ENCODE results near the gene HS6ST1. TPM values are rescaled to one million over a fixed set of nuclear protein-coding genes. Genes with fewer than 3 reads are reported as not detected.

The HS6ST1 gene
- total RNA-seq, 1 donor from 2014 or later, result 8.3 TPM

- no peak for DNase-seq (ENCODE audit: low read depth in 2 of 2)
These were observed 80.6 kb downstream of the HS6ST1 start for GRCh38 chr2:128237911-128238697.

GRCh38 chr2:128237081-128237534 is 81.6 kb downstream of the HS6ST1 start:
- DNase-seq (ENCODE audit: low read depth in 2 of 2), result peak in 1 of 2 donors; percentile 65

- no peak for DNase-seq (ENCODE audit: low read depth in 2 of 2)
These were observed 82.1 kb downstream of the HS6ST1 start for GRCh38 chr2:128236491-128237035.

GRCh38 chr2:128235581-128235980 is 83.1 kb downstream of the HS6ST1 start:
- no peak for DNase-seq (ENCODE audit: low read depth in 2 of 2)

GRCh38 chr2:128234613-128235012 is 84.1 kb downstream of the HS6ST1 start:
- DNase-seq (ENCODE audit: low read depth in 2 of 2), result no peak

- no peak for DNase-seq (ENCODE audit: low read depth in 2 of 2)
These were observed 84.8 kb downstream of the HS6ST1 start for GRCh38 chr2:128233790-128234395.

GRCh38 chr2:128232965-128233789 is 85.5 kb downstream of the HS6ST1 start:
- DNase-seq (ENCODE audit: low read depth in 2 of 2), result peak; percentile 39 to 77

GRCh38 chr2:128228894-128229293 is 89.8 kb downstream of the HS6ST1 start:
- DNase-seq (ENCODE audit: low read depth in 2 of 2), result peak in 1 of 2 donors; percentile 31

- DNase-seq (ENCODE audit: low read depth in 2 of 2), result no peak
These were observed 90.8 kb downstream of the HS6ST1 start for GRCh38 chr2:128227862-128228261.

- DNase-seq (ENCODE audit: low read depth in 2 of 2), result no peak
These were observed 98.8 kb downstream of the HS6ST1 start for GRCh38 chr2:128219891-128220290.

GRCh38 chr2:128217671-128218070 is 101.0 kb downstream of the HS6ST1 start:
- DNase-seq (ENCODE audit: low read depth in 2 of 2), result peak in 1 of 2 donors; percentile 20

GRCh38 chr2:128215897-128216642 is 102.6 kb downstream of the HS6ST1 start:
- no peak for DNase-seq (ENCODE audit: low read depth in 2 of 2)

Other genes starting within 250 kb of the HS6ST1 start
- 44.5 and 46.6 TPM in 2 replicates for gene UGGT1, start 227.7 kb downstream of the HS6ST1 start, total RNA-seq